Measurements from ENCODE around the gene XPO5. TPM values are rescaled to one million over a fixed set of nuclear protein-coding genes. Genes with fewer than 3 reads are reported as not detected.

Gene XPO5
- total RNA-seq (2014; rRNA removed; shearing (Covaris generic)) (27.6 and 29.5 TPM in 2 replicates), polyA plus RNA-seq (2016; fragmentation: Nextera tagmentation; extraction: Ambion mirVana) (17.9 and 18.8 TPM in 2 replicates)

DNA sequence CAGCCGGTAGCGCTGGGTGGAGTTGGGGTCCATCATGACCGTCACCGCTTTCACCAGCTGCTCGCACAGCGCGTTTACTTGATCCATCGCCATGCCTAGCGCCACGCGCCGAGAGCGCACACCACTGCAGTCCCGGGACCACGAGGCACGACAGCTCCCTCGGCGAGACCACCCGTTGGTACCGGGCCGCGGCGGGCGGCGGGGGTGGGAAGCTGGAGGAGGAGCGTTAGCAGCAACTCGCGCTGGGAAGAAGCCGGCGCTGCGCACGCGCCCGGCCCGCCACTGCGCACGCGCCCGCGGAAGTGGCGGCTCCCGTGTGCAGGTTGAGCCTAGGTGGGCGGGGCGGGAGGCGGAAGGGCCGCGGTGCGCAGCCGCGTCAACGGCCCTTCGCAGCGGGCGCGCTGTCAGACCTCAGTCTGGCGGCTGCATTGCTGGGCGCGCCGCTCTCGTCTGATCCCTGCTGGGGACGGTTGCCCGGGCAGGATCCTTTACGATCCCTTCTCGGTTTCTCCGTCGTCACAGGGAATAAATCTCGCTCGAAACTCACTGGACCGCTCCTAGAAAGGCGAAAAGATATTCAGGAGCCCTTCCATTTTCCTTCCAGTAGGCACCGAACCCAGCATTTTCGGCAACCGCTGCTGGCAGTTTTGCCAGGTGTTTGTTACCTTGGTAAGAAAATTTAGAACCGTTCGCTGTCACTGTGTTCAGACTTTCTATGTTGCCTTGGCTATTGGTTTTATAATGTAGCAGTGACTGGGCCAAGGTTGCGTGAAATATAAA is at the start of gene XPO5, which contains the start of gene POLH:
Gene XPO5 (minus strand): TSS at position 267 of the 780 bp plus-strand sequence. CDS start 174 bp downstream, at position 93.
Gene POLH (plus strand): TSS at position 414 of the 780 bp plus-strand sequence. CDS start 6,135 bp downstream, outside the sequence.
- peak; percentile 98 for DNase-seq
- TF ChIP-seq EZH2phosphoT487 (IDR thresholded peaks at IDR 0.05; ENCODE audit: insufficient read depth, low read depth) = no peak
- no peak for TF ChIP-seq EZH2 (IDR thresholded peaks at IDR 0.05; ENCODE audit: insufficient read depth, poor library complexity, severe bottlenecking)
- in situ Hi-C loops (cut with MboI) = no loop called here
- H3K36me3 ChIP-seq (ENCODE audit: low read depth) = peaks cover 19% of the 10 kb centered on the region
- no peaks in the 10 kb centered on the region for H3K9me2 ChIP-seq (ENCODE audit: insufficient read depth)
- no peaks in the 10 kb centered on the region for H3K9me3 ChIP-seq (ENCODE audit: low read depth)
- H3K79me2 ChIP-seq (ENCODE audit: insufficient read depth) = peaks cover 82% of the 10 kb centered on the region
- peak within 1 kb of the TSS; percentile 71 for H3K27ac ChIP-seq
- peak within 1 kb of the TSS; percentile 89 for H3K9ac ChIP-seq
- peaks cover 22% of the 10 kb centered on the region for H3F3A ChIP-seq (ENCODE audit: insufficient read depth)
- H2AFZ ChIP-seq = peak within 1 kb of the TSS; percentile 90
- H3K27me3 ChIP-seq (replicated peaks; ENCODE audit: insufficient read depth) = no peaks in the 10 kb centered on the region
- no peaks in the 10 kb centered on the region for H4K20me1 ChIP-seq (ENCODE audit: insufficient read depth)
- peaks cover 20% of the 10 kb centered on the region for H3K4me1 ChIP-seq (ENCODE audit: insufficient read depth)
- peak within 1 kb of the TSS; percentile 98 for H3K4me2 ChIP-seq (ENCODE audit: unreplicated experiment)
- H3K4me3 ChIP-seq = peak within 1 kb of the TSS; percentile 98
- 1 to 2% methylated on average over 49 to 64 of the region's 76 CpGs for WGBS, 2 experiments (ENCODE audit: low coverage in 1 of 2, low lambda C conversion rate in 2 of 2, missing lambda C conversion rate in 2 of 2)

DNA sequence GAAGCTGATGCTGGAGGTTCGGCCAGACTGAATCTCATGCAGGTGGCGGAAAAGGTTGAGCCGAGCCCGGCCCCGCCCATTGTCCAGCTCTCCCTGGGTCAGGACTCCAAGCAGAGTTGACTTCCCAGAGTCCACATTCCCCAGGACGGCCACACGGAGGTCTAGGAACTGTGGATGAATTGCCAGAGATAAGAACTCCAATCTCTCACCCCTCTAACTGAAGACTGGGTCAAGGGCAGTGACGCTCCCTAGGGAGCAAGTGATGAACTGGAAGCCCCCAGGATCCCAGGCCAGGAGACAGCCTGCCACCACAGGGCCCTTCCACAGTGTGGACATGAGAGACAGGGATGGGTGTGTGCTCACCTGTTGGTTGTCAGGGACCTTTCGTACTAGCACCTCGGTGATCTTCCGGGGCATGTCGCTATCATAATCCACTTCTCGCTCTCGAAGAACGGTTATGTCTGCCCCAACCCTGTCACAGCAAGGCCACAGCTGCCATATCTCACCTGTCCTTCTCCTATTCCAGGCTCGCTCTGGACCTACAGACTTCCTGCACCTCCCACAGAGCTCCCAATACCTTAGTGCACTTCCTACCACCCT is 49.7 kb upstream of the XPO5 start:
- TF ChIP-seq EZH2 (IDR thresholded peaks at IDR 0.05; ENCODE audit: insufficient read depth, poor library complexity, severe bottlenecking) (no peak), EZH2phosphoT487 (IDR thresholded peaks at IDR 0.05; ENCODE audit: insufficient read depth, low read depth) (no peak)
- Histone ChIP-seq H3K79me2 (ENCODE audit: insufficient read depth) (peaks cover 70% of the 10 kb centered on the region), H4K20me1 (ENCODE audit: insufficient read depth) (no peaks in the 10 kb centered on the region), H3K27ac (no peak overlapping the region), H3K36me3 (ENCODE audit: low read depth) (peaks cover 49% of the 10 kb centered on the region), H3K4me1 (ENCODE audit: insufficient read depth) (peaks cover 20% of the 10 kb centered on the region), H3K27me3 (replicated peaks; ENCODE audit: insufficient read depth) (no peaks in the 10 kb centered on the region), H3K9ac (peak overlapping the region; percentile 98; the same call in 1 of the 2 replicates), H2AFZ (no peak overlapping the region), H3F3A (ENCODE audit: insufficient read depth) (peaks cover 10% of the 10 kb centered on the region), H3K4me3 (no peak overlapping the region), H3K9me2 (ENCODE audit: insufficient read depth) (no peaks in the 10 kb centered on the region), H3K4me2 (ENCODE audit: unreplicated experiment) (peak overlapping the region; percentile 4), H3K9me3 (ENCODE audit: low read depth) (no peaks in the 10 kb centered on the region)
- in situ Hi-C loops (cut with MboI) = no loop called here
- 95 to 97% methylated on average over 16 of the region's 16 CpGs for WGBS, 2 experiments (ENCODE audit: low coverage in 1 of 2, low lambda C conversion rate in 2 of 2, missing lambda C conversion rate in 2 of 2)
- no peak for DNase-seq

DNA sequence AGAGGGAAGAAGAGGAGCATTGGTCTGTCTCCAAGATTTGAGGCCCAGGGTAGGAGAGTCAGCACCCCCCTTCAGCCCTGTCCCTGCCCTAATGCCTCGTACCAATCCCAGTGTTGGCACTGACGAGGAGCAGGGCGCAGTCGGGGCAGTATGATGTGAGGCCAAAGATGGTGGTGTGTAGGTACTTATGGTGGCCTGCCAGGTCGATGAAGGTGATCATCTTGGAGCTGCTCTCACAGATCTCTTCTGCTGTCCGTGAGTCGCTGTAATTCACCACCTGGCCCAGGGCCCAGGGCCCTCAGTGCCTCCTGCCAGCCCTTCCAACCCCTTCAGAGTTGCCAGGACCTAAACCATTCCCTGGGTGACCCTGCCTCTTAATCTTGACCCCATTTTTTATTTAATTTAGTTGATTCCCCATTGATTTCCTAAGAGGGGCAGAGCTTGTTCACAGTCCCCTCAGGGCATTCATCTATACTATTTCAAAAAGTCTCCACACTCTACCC is 49.0 kb upstream of the XPO5 start:
- no peaks in the 10 kb centered on the region for H3K9me2 ChIP-seq (ENCODE audit: insufficient read depth)
- no peak overlapping the region for H3K4me2 ChIP-seq (ENCODE audit: unreplicated experiment)
- H4K20me1 ChIP-seq (ENCODE audit: insufficient read depth) = no peaks in the 10 kb centered on the region
- no peak overlapping the region for H3K27ac ChIP-seq
- H3F3A ChIP-seq (ENCODE audit: insufficient read depth) = peaks cover 9% of the 10 kb centered on the region
- peaks cover 17% of the 10 kb centered on the region for H3K4me1 ChIP-seq (ENCODE audit: insufficient read depth)
- no peak overlapping the region for H3K4me3 ChIP-seq
- no peak overlapping the region for H3K9ac ChIP-seq
- H2AFZ ChIP-seq = no peak overlapping the region
- in situ Hi-C loops (cut with MboI) = no loop called here
- H3K36me3 ChIP-seq (ENCODE audit: low read depth) = peaks cover 53% of the 10 kb centered on the region
- DNase-seq = no peak
- H3K9me3 ChIP-seq (ENCODE audit: low read depth) = no peaks in the 10 kb centered on the region
- TF ChIP-seq EZH2 (IDR thresholded peaks at IDR 0.05; ENCODE audit: insufficient read depth, poor library complexity, severe bottlenecking) = no peak
- no peak for TF ChIP-seq EZH2phosphoT487 (IDR thresholded peaks at IDR 0.05; ENCODE audit: insufficient read depth, low read depth)
- 97 to 99% methylated on average over 7 of the region's 7 CpGs for WGBS, 2 experiments (ENCODE audit: low coverage in 1 of 2, low lambda C conversion rate in 2 of 2, missing lambda C conversion rate in 2 of 2)
- H3K27me3 ChIP-seq (replicated peaks; ENCODE audit: insufficient read depth) = no peaks in the 10 kb centered on the region
- H3K79me2 ChIP-seq (ENCODE audit: insufficient read depth) = peaks cover 70% of the 10 kb centered on the region

Measured in GM23248 (cell line).